MG63 (cell line): ENCODE results near the gene PEX6. TPM values are rescaled to one million over a fixed set of nuclear protein-coding genes. Genes with fewer than 3 reads are reported as not detected.
A peak's percentile ranks its signal among the peaks of the same experiment; 100 is the strongest.

Experiments
- DNase-seq: peaks from one replicate; pipeline ENCODE4 v3.0.0-alpha.2; 2020
- H3K27me3 ChIP-seq: fragments of 250-450 bp; sonication (Bioruptor Pico); 2 replicates; pipeline ENCODE4 v1.5.1; 2020; ENCODE audit warnings: mild to moderate bottlenecking, moderate library complexity
- H3K36me3 ChIP-seq: fragments of 250-450 bp; sonication (Bioruptor Pico); 2 replicates; pipeline ENCODE4 v1.5.1; 2020; ENCODE audit warnings: mild to moderate bottlenecking, moderate library complexity
- H3K4me3 ChIP-seq: fragments of 250-450 bp; sonication (Bioruptor Pico); 2 replicates; pipeline ENCODE4 v1.5.1; 2020; ENCODE audit warnings: mild to moderate bottlenecking, moderate library complexity
- H3K9me3 ChIP-seq: fragments of 250-450 bp; sonication (Bioruptor Pico); 2 replicates; pipeline ENCODE4 v1.5.1; 2020; ENCODE audit warnings: mild to moderate bottlenecking, moderate library complexity
- total RNA-seq: library from RNA; depleted of rRNA; stranded (reverse); fragments of >200 nt; shearing (Covaris generic); gene quantifications from 2 replicates; pipeline ENCODE4 v1.2.3, GENCODE V29; 2014; ENCODE audit warnings: low replicate concordance

PEX6 gene
- total RNA-seq, 1 experiment from 2014 or later: 33.5 TPM

DNA sequence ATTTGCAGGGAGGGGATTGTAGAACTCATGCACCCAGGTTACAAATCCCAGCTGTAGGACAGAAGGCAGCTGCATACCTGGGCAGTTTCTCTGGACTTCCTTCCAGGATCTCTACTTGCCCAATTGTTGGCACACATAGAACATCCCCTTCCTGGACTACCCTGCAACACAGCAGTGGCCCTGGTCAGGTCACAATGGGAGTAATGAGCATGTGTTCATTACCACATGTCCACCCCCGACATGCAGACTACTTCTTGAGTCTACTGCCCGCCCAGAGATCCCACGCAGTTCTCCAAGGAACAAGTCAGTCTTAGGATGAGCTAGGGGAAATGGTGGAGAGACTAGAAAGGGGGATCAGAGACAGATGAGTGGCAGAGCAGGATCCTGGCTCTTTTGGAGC lies 5.1 kb downstream of the PEX6 start:
- DNase-seq: no peak
- H3K9me3 ChIP-seq: no peaks in the 10 kb centered on the region
- H3K4me3 ChIP-seq: no peak overlapping the region
- no peaks in the 10 kb centered on the region for H3K27me3 ChIP-seq
- peaks cover 2% of the 10 kb centered on the region for H3K36me3 ChIP-seq

DNA sequence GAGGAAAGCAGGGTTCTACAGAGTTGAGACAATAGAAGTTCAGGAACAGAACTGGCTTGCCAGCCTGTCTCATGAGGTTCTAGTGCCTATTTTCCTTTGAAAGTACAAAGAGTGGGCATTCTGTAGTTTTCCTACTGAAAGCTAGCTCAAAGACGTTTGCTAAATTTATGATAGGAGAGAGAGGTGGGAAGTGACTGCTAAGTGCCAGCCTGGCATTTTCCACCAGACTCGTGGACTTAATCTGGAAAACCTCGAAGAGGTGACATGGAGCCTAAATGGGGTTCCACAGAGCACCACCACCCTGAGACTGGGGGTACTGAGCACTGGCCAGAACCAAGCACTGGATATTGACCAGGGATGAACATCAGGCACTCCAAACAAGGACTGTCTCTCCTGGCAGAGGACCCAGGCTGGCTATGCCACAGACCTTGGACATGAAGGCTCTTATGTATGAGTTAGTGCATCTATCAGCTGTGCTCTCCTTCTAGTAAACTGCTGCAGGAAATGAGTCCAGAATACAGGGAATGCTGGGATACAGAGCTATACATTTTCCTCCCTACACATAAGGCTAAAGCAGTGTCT lies 7.1 kb downstream of the PEX6 start:
- Histone ChIP-seq H3K27me3 (no peaks in the 10 kb centered on the region), H3K4me3 (no peak overlapping the region), H3K9me3 (no peaks in the 10 kb centered on the region), H3K36me3 (no peaks in the 10 kb centered on the region; the same call in 1 of the 2 replicates)
- peak; percentile 11 for DNase-seq

DNA sequence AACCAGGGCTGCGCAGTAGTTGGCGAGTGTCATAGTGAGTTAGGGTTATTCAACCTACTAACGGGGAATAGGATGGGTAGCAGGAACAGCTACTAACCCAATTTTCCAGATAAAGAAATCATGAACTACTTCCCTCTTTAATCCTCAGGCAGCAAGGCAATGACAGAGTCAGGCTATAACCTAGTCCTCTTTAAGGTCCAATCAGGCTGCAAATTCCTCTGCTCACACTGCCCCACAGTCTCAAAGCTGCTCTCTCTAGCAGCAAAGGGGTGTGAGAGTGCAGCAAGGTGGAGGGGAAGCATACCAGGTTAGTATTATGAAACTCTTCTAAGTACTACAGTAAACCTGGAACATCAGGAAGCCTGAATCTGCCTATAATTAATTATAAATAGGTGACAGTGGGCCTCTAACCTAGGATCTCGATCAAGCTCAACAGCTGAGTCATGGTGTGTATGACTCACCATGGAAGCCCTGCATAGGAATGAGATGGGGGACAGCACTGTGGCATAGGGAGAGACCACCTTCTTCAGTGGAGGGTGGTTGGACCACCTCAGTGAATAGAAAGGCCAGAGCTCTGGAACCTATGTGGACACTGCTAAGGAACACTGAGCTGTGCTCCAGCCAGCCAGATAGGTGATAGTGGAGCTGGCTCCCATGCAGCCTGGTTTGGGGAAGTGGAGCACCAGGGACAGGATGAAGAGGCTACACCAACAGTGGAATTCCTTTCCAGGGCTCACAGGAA lies 7.9 kb downstream of the PEX6 start:
- H3K27me3 ChIP-seq: no peaks in the 10 kb centered on the region
- no peak overlapping the region for H3K4me3 ChIP-seq
- no peaks in the 10 kb centered on the region for H3K9me3 ChIP-seq
- H3K36me3 ChIP-seq: no peaks in the 10 kb centered on the region; the same call in 1 of the 2 replicates
- DNase-seq: no peak

GRCh38 chr6:42969934-42970333 lies 9.0 kb downstream of the PEX6 start:
- no peaks in the 10 kb centered on the region for H3K9me3 ChIP-seq
- no peak overlapping the region for H3K4me3 ChIP-seq
- H3K27me3 ChIP-seq: no peaks in the 10 kb centered on the region
- H3K36me3 ChIP-seq: no peaks in the 10 kb centered on the region; the same call in 1 of the 2 replicates
- no peak for DNase-seq

DNA sequence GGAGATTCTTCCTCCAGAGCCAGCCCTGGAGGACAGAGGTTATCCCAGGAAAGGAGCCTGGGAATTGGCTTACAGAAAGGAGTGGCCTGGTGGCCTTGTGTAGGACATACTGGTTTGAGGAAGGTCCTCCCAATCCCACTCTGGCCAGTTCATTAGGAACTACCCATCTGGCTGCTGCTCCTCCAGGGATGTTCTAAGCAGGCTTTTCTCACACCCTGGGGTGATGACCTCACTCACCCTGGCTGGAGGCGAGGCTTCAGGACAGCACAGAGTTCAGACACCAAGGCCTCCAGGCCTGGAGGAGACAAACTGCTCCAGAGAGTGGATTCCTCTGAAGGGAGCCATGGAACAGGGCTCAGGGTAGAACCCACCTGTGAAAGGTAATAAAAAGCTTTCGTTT lies 9.6 kb downstream of the PEX6 start:
- no peaks in the 10 kb centered on the region for H3K9me3 ChIP-seq
- H3K27me3 ChIP-seq: no peaks in the 10 kb centered on the region
- no peak overlapping the region for H3K4me3 ChIP-seq
- H3K36me3 ChIP-seq: no peaks in the 10 kb centered on the region; the same call in 1 of the 2 replicates
- no peak for DNase-seq

DNA sequence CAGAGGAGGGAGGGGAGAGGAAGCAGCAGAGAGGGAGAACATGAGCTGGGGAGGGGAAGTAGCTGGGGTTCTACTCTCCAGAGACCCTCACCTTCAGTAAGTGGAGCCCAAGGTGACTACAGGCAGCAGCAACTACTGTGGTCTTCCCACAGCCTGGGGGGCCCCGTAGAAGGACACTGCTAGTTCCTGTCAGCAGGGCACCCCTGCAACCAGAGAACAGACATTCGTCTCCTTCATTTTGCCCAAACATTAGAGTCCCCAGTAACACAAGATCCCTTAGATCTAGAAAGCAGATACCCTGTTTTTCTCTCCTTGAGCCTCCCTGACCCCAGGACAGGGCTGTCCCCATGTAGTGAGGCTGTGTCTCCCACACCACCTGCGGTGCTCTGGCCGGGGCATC lies 10.2 kb downstream of the PEX6 start:
- Histone ChIP-seq H3K4me3 (no peak overlapping the region), H3K9me3 (no peaks in the 10 kb centered on the region), H3K36me3 (no peaks in the 10 kb centered on the region; the same call in 1 of the 2 replicates), H3K27me3 (no peaks in the 10 kb centered on the region)
- DNase-seq: no peak

GRCh38 chr6:42968126-42968701 lies 10.8 kb downstream of the PEX6 start:
- no peaks in the 10 kb centered on the region; the same call in 1 of the 2 replicates for H3K36me3 ChIP-seq

GRCh38 chr6:42967228-42967627 lies 11.8 kb downstream of the PEX6 start:
- Histone ChIP-seq H3K27me3 (no peaks in the 10 kb centered on the region), H3K4me3 (no peak overlapping the region), H3K9me3 (no peaks in the 10 kb centered on the region), H3K36me3 (no peaks in the 10 kb centered on the region; the same call in 1 of the 2 replicates)
- DNase-seq: no peak

More at GRCh38 chr6:42968126-42968701, 10.8 kb downstream of the PEX6 start:
- DNase-seq: no peak
- Histone ChIP-seq H3K9me3 (no peaks in the 10 kb centered on the region), H3K4me3 (no peak overlapping the region), H3K27me3 (no peaks in the 10 kb centered on the region)

GRCh38 chr6:42966571-42966970 lies 12.4 kb downstream of the PEX6 start:
- no peaks in the 10 kb centered on the region for H3K9me3 ChIP-seq
- no peak for DNase-seq
- H3K36me3 ChIP-seq: no peaks in the 10 kb centered on the region; the same call in 1 of the 2 replicates
- no peaks in the 10 kb centered on the region for H3K27me3 ChIP-seq
- H3K4me3 ChIP-seq: no peak overlapping the region

DNA sequence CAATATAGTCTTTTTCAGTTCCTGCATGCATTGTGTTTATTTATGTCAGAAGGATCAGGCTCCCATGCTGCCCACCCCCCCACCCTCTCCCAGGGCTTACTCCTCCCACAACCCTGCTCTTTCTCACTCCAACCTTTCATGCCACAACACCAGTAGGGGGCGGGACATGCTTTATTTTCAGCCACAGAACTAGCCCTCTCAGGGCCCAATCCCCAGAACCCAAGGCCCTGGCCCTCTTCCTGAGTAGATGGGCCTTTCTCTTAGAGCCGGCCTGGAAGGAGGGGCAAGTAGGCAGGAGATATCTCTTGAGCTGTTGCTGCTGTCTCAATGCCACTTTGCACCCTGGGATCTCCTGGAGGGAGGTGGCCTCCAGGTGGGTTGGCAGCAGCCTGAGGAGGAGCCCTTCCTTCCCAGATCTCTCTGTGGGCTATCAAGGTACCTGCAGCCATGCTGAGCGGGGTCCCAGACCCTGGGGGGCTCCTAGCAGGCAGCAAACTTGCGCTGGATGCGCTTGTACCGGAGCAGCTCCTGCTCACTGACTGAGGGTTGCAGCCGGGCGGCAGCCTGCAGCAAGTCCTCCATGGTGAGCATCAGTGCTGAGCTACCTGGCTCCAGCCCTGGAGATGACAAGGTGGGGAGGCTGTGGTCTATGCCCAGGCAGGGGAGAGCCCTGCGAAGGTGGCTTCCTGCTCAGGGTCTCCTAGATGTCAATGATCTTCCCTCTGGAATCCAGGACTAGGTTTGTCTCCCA lies 15.0 kb downstream of the PEX6 start:
- H3K36me3 ChIP-seq: no peaks in the 10 kb centered on the region
- no peak overlapping the region for H3K4me3 ChIP-seq
- H3K27me3 ChIP-seq: no peaks in the 10 kb centered on the region
- DNase-seq: peak; percentile 17
- no peaks in the 10 kb centered on the region for H3K9me3 ChIP-seq

DNA sequence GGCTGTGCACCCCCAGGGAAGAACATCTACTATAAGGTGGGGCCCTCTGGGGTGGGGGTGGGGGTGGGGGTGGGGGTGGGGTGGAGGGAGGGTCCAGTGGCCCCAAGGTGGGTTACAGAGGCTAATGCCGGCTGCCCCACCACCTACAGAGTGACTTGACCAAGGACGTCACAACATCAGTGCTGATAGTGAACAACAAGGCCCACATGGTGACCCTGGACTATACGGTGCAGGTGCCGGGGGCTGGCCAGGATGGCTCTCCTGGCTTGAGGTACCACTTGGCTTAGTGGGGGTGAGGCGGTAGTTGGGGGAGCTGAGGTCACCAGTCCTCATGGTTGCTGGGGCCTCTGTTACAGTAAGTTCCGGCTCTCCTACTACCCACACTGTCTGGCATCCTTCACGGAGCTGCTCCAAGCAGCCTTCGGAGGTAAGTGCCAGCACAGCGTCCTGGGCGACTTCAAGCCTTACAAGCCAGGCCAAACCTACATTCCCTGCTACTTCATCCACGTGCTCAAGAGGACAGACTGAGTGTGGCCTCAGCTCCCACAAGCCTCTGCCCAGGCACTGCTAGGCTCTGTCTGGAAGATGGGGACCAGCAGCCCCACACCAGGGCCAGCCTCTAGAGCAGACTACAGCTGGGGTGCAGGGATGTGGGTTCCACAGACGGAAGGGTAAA lies 15.7 kb downstream of the PEX6 start:
- H3K4me3 ChIP-seq: no peak overlapping the region
- H3K36me3 ChIP-seq: no peaks in the 10 kb centered on the region
- no peaks in the 10 kb centered on the region for H3K27me3 ChIP-seq

GRCh38 chr6:42962502-42963178 lies 16.3 kb downstream of the PEX6 start:
- H3K4me3 ChIP-seq: no peak overlapping the region
- H3K27me3 ChIP-seq: no peaks in the 10 kb centered on the region
- H3K36me3 ChIP-seq: no peaks in the 10 kb centered on the region
- DNase-seq: no peak
- H3K9me3 ChIP-seq: no peaks in the 10 kb centered on the region

More for the DNA sequence above, 15.7 kb downstream of the PEX6 start:
- DNase-seq: no peak
- no peaks in the 10 kb centered on the region for H3K9me3 ChIP-seq

GRCh38 chr6:42962096-42962495 lies 16.9 kb downstream of the PEX6 start:
- no peak overlapping the region for H3K4me3 ChIP-seq
- DNase-seq: no peak
- H3K9me3 ChIP-seq: no peaks in the 10 kb centered on the region
- no peaks in the 10 kb centered on the region for H3K27me3 ChIP-seq
- no peaks in the 10 kb centered on the region for H3K36me3 ChIP-seq

GRCh38 chr6:42961020-42961470 lies 17.9 kb downstream of the PEX6 start:
- Histone ChIP-seq H3K9me3 (no peaks in the 10 kb centered on the region), H3K4me3 (no peak overlapping the region)
- no peak for DNase-seq

GRCh38 chr6:42960243-42961019 lies 18.6 kb downstream of the PEX6 start, which contains the start of gene GNMT:
Gene GNMT, plus strand, starts transcription at chr6:42960754. Its CDS starts 14 bp downstream, at chr6:42960768.
- no peaks in the 10 kb centered on the region for H3K9me3 ChIP-seq
- DNase-seq: peak; percentile 14
- no peak within 1 kb of the TSS for H3K4me3 ChIP-seq
- H3K27me3 ChIP-seq: no peaks in the 10 kb centered on the region
- no peaks in the 10 kb centered on the region for H3K36me3 ChIP-seq

More at GRCh38 chr6:42961020-42961470, 17.9 kb downstream of the PEX6 start:
- no peaks in the 10 kb centered on the region for H3K36me3 ChIP-seq
- no peaks in the 10 kb centered on the region for H3K27me3 ChIP-seq
